AG04449 (cell line): ENCODE data around the gene TARS3.
"Not testable (repeated sequence)": the region's sequence is repeated elsewhere in the genome, so short reads cannot be mapped to it uniquely, and the experiment has no call there.

Source experiments
- CTCF ChIA-PET: fragments of 350-600 bp; formaldehyde crosslinking; extraction: SDS; loops from one replicate; lab custom pipeline; 2021; ENCODE audit warnings: antibody characterized with exemption; lab: Yijun Ruan, JAX
- POLR2A ChIA-PET: fragments of 400-600, 350-600 bp; formaldehyde crosslinking; extraction: SDS; loops from one replicate; lab custom pipeline; 2020; ENCODE audit warnings: antibody characterized with exemption, inconsistent platforms; lab: Yijun Ruan, JAX
- DNase-seq: peaks from one replicate; pipeline ENCODE4 v3.0.0-alpha.2; 2010; ENCODE audit warnings: low read depth, low spot score
- H3K4me3 ChIP-seq: 2 replicates; pipeline ENCODE4 v1.5.1; 2011; ENCODE audit warnings: low read depth, mild to moderate bottlenecking, control low read depth, low read length
- CTCF ChIP-seq: IDR thresholded peaks from one replicate; pipeline ENCODE4 v1.5.1; 2011; ENCODE audit warnings: mild to moderate bottlenecking, moderate library complexity, low read length, control low read depth, inconsistent platforms; ENCODE audit not compliant: insufficient read depth; ENCODE audit errors: missing control alignments

The TARS3 gene

GRCh38 chr15:101639667-101640066 is 84.6 kb downstream of the TARS3 start:
- no peak overlapping the region for H3K4me3 ChIP-seq
- CTCF ChIA-PET: interaction anchor here (0.9 to 10.6 kb wide), 12 partner anchors 9 to 624 kb away, joined by 3 to 353 read pairs (median 14); partner anchors contain the start of gene SNRPA1
- POLR2A ChIA-PET: no interaction called here
- no peak for TF ChIP-seq CTCF
- no peak for DNase-seq

DNA sequence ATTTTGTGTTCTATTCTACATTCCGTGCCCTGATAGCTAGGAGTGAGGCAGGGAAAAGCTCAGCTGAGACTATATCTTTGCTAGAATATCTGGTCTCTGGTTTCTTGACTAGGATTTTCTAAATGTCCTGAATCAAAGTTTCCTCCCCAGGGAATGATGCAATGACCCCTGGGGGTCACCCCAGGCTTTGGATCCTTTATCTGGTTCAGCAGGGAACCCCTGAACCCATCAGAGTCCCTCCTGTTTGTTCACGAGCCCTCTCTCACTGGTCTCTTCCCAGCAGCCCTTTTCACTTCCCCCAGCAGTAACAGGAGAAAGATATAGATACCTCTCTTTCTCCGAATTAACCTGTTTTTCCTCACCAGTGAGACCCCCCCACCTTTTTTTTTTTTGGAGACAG is 86.4 kb downstream of the TARS3 start:
- ChIA-PET CTCF (interaction anchor here (5.2 to 10.6 kb wide), 3 partner anchors 11 to 352 kb away, joined by 41 to 353 read pairs (median 159); partner anchors contain the start of gene SNRPA1), POLR2A (interaction anchor here (0.7 kb wide), 1 partner anchor 332 kb away, joined by 3 read pairs; no protein-coding TSS in a partner anchor)
- DNase-seq: no peak
- H3K4me3 ChIP-seq: no peak overlapping the region
- TF ChIP-seq CTCF: no peak

GRCh38 chr15:101637516-101637915 is 86.8 kb downstream of the TARS3 start:
- ChIA-PET POLR2A (no interaction called here), CTCF (interaction anchor here (10.6 kb wide), 2 partner anchors 337 to 352 kb away, joined by 159 to 353 read pairs; partner anchors contain the start of gene SNRPA1)
- no peak overlapping the region for H3K4me3 ChIP-seq
- no peak for TF ChIP-seq CTCF
- DNase-seq: no peak

GRCh38 chr15:101637038-101637437 is 87.2 kb downstream of the TARS3 start:
- no peak for TF ChIP-seq CTCF
- no peak overlapping the region for H3K4me3 ChIP-seq
- CTCF ChIA-PET: interaction anchor here (2.0 to 10.6 kb wide), 3 partner anchors 15 to 351 kb away, joined by 5 to 353 read pairs (median 159); partner anchors contain the start of genes SNRPA1 and TM2D3
- POLR2A ChIA-PET: no interaction called here
- no peak for DNase-seq

DNA sequence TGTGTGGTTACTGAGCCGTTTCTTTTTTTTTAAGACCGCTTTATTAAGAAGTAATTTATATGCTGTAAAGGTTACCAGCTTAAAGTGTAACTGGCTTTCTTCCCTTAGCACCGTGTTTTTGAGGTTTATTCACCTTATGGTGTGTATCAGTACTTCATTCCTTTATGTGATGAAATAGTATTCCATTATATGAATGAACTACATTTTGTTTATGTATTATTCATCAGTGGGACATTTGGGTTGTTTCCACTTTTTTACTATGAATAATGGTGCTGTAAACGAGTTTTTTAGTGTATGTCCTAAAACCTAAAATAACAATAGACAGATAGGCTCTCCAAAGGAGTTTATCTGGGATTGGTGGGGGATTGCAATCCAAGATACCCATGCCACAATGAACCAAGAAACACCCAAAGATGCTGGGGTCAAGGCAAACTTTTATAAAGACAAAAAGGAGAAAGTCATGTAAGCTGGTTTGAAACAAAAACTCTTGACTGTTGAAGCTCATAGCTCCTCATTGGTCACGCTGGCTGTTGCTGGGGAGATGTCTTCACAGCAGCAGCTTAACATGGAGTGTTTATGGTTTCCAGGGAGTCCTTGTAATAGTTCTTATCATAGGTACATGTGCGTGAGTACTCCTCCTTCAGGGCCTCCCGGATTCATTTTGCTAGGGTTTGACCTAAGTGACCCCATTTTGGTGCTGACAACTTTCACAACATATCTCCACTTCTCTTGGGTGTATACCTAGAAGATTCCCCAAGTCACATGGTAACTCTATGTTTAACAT is 88.1 kb downstream of the TARS3 start:
- TF ChIP-seq CTCF: no peak
- no peak overlapping the region for H3K4me3 ChIP-seq
- ChIA-PET POLR2A (no interaction called here), CTCF (interaction anchor here (1.0 to 10.6 kb wide), 6 partner anchors 11 to 350 kb away, joined by 3 to 353 read pairs (median 4); partner anchors contain the start of genes SNRPA1 and TM2D3)
- no peak for DNase-seq

DNA sequence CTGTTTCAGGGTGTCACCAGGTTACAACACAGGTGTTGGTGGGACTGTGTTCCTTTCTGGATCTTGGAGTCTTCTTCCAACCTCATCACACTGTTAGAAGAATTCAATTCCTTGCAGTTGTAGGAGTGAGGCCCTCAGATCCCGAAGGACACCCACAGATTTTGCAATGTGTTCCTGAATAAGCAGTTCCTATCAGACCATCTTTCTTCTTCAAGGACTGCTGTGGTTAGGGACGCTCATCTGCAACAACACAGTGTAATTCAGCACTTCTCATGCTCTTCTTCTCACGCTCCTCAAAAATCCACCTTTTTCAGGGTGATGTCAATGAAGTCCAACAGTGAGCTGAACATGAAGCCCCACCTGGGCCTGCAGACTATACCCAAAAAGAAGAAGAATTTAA is 90.9 kb downstream of the TARS3 start:
- no peak overlapping the region for H3K4me3 ChIP-seq
- TF ChIP-seq CTCF: no peak
- no peak for DNase-seq
- ChIA-PET POLR2A (no interaction called here), CTCF (interaction anchor here (1.2 kb wide), 1 partner anchor 9 kb away, joined by 5 read pairs; no protein-coding TSS in a partner anchor)

GRCh38 chr15:101626729-101627128 is 97.5 kb downstream of the TARS3 start:
- DNase-seq, POLR2A ChIA-PET, H3K4me3 ChIP-seq, CTCF ChIA-PET: not testable (repeated sequence)
